GM12874 (cell line): ENCODE data around the gene MLC1.

ENCODE experiments used
- CTCF ChIP-seq: IDR thresholded peaks from 2 replicates; pipeline ENCODE4 v1.5.1; 2011; ENCODE audit warnings: low read depth, mild to moderate bottlenecking, control low read depth, low read length, moderate library complexity; ENCODE audit not compliant: insufficient read depth

Gene MLC1

GRCh38 chr22:50088096-50088495, 2.9 kb upstream of the MLC1 start:
- no peak for TF ChIP-seq CTCF

GRCh38 chr22:50087646-50088045, 2.4 kb upstream of the MLC1 start:
- no peak for TF ChIP-seq CTCF

GRCh38 chr22:50086526-50086925, 1.3 kb upstream of the MLC1 start:
- no peak for TF ChIP-seq CTCF

DNA sequence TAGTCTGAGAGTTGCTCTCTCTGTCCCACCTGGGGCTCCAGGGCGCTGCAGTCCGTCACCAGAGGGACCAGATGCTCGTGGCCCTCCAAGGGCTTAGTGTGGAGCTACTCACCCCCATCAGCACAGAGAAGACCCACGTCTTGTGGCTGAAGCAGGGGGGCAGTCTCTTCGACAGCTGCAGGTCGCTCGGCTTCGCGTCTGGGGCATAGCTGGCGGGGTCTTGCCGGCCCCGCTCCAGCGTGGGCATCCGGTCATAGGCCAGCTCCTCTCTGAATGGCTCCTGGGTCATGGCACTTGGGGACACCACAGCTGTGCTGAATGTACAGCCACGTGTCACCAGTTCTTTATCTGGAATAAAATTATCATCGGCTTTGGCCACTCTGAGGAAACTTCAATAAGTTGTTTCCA, 608 bp downstream of the MLC1 start:
- TF ChIP-seq CTCF, result no peak

DNA sequence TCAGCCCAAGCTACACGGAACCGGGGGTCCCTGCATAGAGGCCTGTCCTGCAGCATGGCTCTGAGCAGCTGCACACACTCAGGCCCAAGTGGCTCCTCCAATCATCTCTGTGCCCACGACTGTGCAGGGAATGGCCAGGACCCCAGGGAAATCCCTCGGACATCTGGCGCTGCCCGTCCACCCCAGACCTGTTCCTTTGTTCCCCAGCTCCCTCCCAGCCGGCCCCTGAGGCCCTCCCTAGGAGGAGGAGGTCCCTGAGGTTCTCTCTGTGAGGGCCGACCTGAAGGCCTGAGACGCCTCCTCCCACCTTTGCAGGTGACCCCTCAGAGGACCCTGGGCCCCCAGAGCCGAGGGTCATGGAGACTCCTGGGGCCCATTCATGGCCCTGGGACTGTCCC, 1.1 kb downstream of the MLC1 start:
- no peak for TF ChIP-seq CTCF

- TF ChIP-seq CTCF, result no peak
Measured at GRCh38 chr22:50083462-50084079, 1.7 kb downstream of the MLC1 start.

DNA sequence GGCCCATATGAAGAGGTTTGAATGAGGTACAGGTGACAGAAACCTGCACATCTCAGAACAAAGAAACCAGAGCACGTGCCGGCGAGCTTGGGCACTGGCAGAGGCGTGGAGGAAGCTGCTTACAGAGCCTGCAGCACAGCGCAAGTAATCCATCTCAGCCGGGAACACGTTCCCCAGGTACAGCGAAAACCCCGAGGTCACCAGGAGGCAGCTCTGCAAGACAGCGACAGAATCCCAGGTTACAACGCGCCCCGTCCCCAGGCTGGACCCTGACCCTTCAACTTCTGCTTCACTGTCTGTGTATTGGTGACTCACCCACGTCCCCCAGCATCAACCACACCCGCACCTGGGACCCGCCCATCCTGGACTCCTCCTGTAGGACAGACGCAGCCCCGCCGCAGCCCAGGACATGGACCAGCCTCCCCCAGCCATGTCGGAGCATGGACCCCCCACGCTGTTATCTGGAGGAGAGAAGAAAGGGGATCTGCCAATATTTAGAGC, 2.2 kb downstream of the MLC1 start:
- no peak for TF ChIP-seq CTCF

- no peak for TF ChIP-seq CTCF
Measured at GRCh38 chr22:50082197-50082715, 3.0 kb downstream of the MLC1 start.
